ENCODE measurements around the gene CASKIN1. TPM values are rescaled to one million over a fixed set of nuclear protein-coding genes. Genes with fewer than 3 reads are reported as not detected.

CASKIN1 gene
- total RNA-seq, 1 donor from 2014 or later = 0.58 TPM

GRCh38 chr16:2195322-2196161, 863 bp downstream of the CASKIN1 start:
- DNase-seq (ENCODE audit: low spot score) = no peak

GRCh38 chr16:2194852-2195321, 1.5 kb downstream of the CASKIN1 start:
- DNase-seq (ENCODE audit: low spot score) = peak; percentile 51

GRCh38 chr16:2194166-2194834, 2.1 kb downstream of the CASKIN1 start:
- DNase-seq (ENCODE audit: low spot score) = no peak

- DNase-seq (ENCODE audit: low spot score) = no peak
These were observed 5.0 kb downstream of the CASKIN1 start for GRCh38 chr16:2191446-2191706.

GRCh38 chr16:2190659-2191445, 5.6 kb downstream of the CASKIN1 start:
- no peak for DNase-seq (ENCODE audit: low spot score)

GRCh38 chr16:2190002-2190658, 6.3 kb downstream of the CASKIN1 start:
- no peak for DNase-seq (ENCODE audit: low spot score)

GRCh38 chr16:2189252-2189893, 7.0 kb downstream of the CASKIN1 start:
- no peak for DNase-seq (ENCODE audit: low spot score)

- DNase-seq (ENCODE audit: low spot score) = no peak
These were observed 8.0 kb downstream of the CASKIN1 start for GRCh38 chr16:2188395-2188794.

- DNase-seq (ENCODE audit: low spot score) = no peak
These were observed 9.2 kb downstream of the CASKIN1 start for GRCh38 chr16:2187212-2187611.

- DNase-seq (ENCODE audit: low spot score) = no peak
These were observed 9.9 kb downstream of the CASKIN1 start for GRCh38 chr16:2186505-2186904.

GRCh38 chr16:2186064-2186463, 10.3 kb downstream of the CASKIN1 start:
- DNase-seq (ENCODE audit: low spot score) = no peak

GRCh38 chr16:2184962-2185361, 11.4 kb downstream of the CASKIN1 start:
- no peak for DNase-seq (ENCODE audit: low spot score)

- DNase-seq (ENCODE audit: low spot score) = no peak
These were observed 12.1 kb downstream of the CASKIN1 start for GRCh38 chr16:2184346-2184745.

GRCh38 chr16:2183671-2184070, 12.7 kb downstream of the CASKIN1 start:
- DNase-seq (ENCODE audit: low spot score) = no peak

- no peak for DNase-seq (ENCODE audit: low spot score)
These were observed 14.5 kb downstream of the CASKIN1 start for GRCh38 chr16:2181952-2182351.

- no peak for DNase-seq (ENCODE audit: low spot score)
These were observed 15.2 kb downstream of the CASKIN1 start for GRCh38 chr16:2180962-2181923.

GRCh38 chr16:2180461-2180860, 15.9 kb downstream of the CASKIN1 start:
- DNase-seq (ENCODE audit: low spot score) = no peak

GRCh38 chr16:2179576-2179975, 16.8 kb downstream of the CASKIN1 start:
- no peak for DNase-seq (ENCODE audit: low spot score)

- no peak for DNase-seq (ENCODE audit: low spot score)
These were observed 17.3 kb downstream of the CASKIN1 start for GRCh38 chr16:2179107-2179501.
